HCT116 (cell line): ENCODE data around the gene PRRG2.

Source experiments
- SIN3A ChIP-seq: IDR thresholded peaks from 2 replicates; pipeline ENCODE4 v1.6.1; 2012; ENCODE audit warnings: low read depth
- TF ChIP-seq, protein P1 (sequence below), 3 experiments: fragments of 200-600 bp in 1 of 3; sonication (generic) in 1 of 3; IDR thresholded peaks in 2 of 3; conservative IDR thresholded peaks in 1 of 3; 2 replicates each; pipeline ENCODE4 v1.5.1; 2012 to 2017; ENCODE audit warnings: low read depth in 2 of 3, low read length in 2 of 3, antibody characterized with exemption in 1 of 3, borderline replicate concordance in 1 of 3, control low read depth in 1 of 3, mild to moderate bottlenecking in 1 of 3, mixed read lengths in 1 of 3, mixed run types in 1 of 3, moderate library complexity in 1 of 3; ENCODE audit not compliant: insufficient read depth in 1 of 3

DNA sequence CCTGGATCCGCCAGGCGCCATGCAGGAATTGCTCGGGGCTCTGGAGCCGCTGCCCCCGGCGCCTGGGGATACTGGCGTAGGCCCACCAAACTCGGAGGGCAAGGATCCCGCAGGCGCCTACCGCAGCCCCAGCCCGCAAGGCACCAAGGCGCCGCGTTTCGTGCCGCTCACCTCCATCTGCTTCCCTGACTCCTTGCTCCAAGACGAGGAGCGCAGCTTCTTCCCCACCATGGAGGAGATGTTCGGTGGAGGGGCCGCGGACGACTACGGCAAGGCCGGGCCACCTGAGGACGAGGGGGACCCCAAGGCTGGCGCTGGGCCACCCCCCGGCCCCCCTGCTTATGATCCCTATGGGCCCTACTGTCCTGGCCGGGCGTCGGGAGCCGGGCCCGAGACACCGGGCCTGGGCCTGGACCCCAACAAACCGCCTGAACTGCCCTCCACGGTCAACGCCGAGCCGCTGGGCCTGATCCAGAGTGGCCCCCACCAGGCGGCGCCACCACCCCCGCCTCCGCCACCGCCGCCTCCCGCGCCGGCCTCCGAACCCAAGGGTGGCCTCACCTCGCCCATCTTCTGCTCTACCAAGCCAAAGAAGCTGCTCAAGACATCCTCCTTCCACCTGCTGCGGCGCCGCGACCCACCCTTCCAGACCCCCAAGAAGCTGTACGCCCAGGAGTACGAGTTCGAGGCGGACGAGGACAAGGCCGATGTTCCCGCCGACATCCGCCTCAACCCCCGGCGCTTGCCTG lies 16.0 kb downstream of the PRRG2 start:
- TF ChIP-seq SIN3A, result no peak
- TF ChIP-seq, protein P1, sequence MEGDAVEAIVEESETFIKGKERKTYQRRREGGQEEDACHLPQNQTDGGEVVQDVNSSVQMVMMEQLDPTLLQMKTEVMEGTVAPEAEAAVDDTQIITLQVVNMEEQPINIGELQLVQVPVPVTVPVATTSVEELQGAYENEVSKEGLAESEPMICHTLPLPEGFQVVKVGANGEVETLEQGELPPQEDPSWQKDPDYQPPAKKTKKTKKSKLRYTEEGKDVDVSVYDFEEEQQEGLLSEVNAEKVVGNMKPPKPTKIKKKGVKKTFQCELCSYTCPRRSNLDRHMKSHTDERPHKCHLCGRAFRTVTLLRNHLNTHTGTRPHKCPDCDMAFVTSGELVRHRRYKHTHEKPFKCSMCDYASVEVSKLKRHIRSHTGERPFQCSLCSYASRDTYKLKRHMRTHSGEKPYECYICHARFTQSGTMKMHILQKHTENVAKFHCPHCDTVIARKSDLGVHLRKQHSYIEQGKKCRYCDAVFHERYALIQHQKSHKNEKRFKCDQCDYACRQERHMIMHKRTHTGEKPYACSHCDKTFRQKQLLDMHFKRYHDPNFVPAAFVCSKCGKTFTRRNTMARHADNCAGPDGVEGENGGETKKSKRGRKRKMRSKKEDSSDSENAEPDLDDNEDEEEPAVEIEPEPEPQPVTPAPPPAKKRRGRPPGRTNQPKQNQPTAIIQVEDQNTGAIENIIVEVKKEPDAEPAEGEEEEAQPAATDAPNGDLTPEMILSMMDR (IDR thresholded peaks at IDR 0.05 in 2 of 3, conservative IDR thresholded peaks at IDR 0.05 in 1 of 3; ENCODE audit: borderline replicate concordance in 1 of 3, insufficient read depth in 1 of 3, low read depth in 2 of 3, low read length in 2 of 3), result no peak
